Measurements from ENCODE around the gene CECR2.
"Not testable (repeated sequence)": the region's sequence is repeated elsewhere in the genome, so short reads cannot be mapped to it uniquely, and the experiment has no call there.

The CECR2 gene

DNA sequence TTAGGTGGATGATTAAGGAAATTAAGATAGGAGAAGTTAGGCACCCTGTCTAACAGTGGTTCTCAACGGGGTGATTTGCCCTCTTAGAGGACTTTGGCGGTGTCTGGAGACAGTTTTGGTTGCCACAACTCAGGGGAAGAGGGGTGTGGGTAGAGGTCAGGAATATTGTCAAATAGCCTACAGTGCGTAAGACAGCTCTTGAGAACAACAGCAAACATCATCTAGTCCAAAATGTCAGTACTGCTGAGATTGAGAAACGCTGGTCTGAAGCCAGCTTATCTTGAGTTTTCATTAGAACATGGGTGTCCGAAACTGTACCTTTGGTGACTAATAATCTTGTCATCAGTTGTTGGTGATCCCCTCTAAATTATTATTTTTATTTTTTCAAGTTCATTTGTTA is 38.4 kb downstream of the CECR2 start:
- no peak for DNase-seq

GRCh38 chr22:17410576-17410975 is 41.3 kb downstream of the CECR2 start:
- no peak for DNase-seq

- DNase-seq: no peak
Observed at GRCh38 chr22:17411213-17411612, 42.0 kb downstream of the CECR2 start.

- DNase-seq: no peak
Observed at GRCh38 chr22:17412232-17412631, 43.0 kb downstream of the CECR2 start.

GRCh38 chr22:17418890-17419324 is 49.6 kb downstream of the CECR2 start:
- no peak for DNase-seq

DNA sequence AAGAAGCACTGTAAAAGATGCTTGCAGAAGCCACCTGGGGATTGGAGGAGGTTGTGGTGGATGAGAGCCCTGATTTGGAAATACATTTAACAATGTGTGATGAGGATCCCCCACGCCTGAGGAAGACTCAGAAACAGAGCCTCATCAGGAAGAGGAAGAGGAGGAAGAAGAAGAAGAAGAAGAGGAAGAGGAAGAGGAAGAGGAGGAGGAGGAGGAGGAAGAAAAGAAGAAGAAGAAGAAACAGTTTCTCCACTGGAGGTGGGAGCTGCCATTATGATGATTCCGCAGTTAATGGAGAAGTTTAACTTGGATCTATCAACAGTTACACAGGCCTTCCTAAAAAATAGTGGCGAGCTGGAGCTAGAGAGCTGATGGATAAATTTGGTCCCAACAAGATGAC is 50.1 kb downstream of the CECR2 start:
- no peak for DNase-seq

- no peak for DNase-seq
Observed at GRCh38 chr22:17422736-17423343, 53.6 kb downstream of the CECR2 start.

GRCh38 chr22:17423616-17424015 is 54.4 kb downstream of the CECR2 start:
- DNase-seq: no peak

DNA sequence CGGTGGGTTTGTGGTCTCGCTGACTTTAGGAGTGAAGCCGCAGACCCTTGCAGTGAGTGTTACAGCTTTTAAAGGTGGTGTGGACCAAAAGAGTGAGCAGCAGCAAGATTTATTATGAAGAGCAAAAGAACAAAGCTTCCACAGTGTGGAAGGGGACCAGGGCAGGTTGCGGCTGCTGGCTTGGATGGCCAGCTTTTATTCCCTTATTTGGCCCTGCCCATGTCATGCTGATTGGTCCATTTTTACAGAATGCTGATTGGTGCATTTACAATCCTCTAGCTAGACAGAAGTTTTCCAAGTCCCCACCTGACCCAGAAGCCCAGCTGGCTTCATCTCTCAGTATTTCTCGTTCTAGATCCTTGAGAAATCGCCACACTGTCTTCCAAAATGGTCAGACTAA is 58.3 kb downstream of the CECR2 start:
- not testable (repeated sequence) for DNase-seq

DNA sequence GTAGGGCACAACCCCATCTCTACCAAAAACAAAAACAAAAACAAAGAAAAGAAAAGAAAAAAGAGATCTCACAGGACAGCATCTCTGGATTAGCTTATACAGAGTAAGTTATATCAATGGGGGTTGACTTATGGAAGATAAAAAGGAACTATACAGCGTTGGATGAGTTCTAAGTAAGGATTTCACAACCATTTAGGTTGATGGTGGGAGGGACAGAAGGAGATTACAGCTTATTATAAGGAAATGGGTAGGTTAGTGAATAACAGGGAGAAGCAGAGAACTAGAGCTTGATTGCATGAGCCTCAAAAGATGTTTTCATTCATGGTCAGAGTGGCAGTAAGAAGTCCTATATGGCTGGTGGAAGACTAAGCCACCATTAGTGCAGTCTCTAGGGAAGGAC is 60.3 kb downstream of the CECR2 start:
- DNase-seq: no peak

GRCh38 chr22:17430412-17430811 is 61.2 kb downstream of the CECR2 start:
- no peak for DNase-seq

DNA sequence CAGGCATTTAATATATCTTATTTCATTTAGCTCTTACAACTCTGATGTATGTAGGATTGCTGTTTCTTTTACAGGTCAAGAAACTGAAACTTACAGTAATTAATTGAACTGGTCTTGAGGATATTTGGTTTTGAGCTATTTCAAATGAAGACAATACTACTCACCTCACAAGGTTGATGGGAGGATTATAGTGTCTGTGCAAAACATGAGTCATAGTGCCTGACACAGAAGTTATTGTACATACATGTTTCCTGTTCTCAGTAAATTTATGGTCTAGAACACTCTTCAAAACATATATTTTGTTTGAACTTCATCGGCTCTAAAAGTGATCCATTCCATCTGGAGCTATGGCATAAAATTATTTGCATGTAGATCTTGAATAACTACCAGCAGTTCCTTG is 61.9 kb downstream of the CECR2 start:
- no peak for DNase-seq

DNA sequence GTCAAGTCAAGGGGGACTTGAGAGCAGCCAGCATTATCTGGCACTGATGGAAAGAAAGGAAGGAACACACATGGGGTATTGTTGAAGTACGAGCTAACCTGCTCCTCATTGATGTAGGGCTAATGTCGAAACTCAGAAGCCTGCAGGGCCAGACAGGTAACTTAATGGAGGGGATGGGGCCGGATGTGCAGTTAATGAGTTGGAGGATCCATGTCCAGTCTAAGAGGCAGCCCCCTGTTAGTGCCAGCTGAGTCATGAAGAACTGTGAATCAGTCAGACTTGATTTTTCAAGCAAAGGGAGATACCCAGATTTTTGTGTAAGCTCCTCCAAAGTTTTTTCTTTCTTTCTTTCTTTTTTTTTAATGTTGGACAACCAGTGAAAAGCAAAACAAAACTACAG is 65.6 kb downstream of the CECR2 start:
- no peak for DNase-seq

DNA sequence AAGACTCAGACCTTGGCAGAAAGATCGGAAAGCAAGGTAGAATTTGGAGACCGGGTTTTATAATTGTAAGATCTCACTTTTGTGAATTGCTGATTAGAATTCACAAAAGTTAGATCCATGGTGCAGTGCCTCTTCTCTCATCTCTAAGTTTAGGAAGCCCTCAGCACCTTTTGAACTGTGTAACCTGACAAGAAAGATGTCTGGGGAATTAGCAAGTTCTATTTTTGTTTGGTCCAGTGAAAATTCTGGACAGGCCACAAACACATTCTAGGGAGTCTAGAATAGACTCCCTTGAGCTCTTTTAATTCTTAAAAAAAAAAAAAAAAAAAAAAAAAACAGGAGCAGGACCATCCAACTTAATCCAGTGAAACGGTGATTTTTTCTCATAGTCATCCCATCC is 66.1 kb downstream of the CECR2 start:
- DNase-seq: no peak

GRCh38 chr22:17436382-17436980 is 67.2 kb downstream of the CECR2 start:
- no peak for DNase-seq

DNA sequence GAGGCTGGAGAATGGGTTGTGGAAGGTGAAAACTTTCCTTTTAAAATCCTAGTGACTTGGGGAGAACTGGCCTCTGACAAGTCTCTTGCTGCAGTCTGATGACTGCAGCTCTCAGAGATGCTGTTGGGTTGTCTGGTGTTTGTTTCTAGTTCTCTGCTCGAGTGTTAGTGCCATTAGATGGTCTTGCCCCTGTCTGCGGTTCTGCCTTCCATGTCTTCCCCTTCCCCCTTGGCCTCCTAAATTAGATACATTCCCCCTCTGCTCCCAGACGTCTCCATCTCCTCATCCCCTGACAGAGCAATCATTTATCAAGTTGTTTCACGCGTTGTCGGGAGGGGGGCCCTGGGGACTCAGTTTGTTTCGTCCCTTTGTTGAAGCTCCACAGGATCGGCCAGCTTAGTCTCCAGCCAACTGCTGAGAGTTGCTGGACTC is 67.7 kb downstream of the CECR2 start:
- no peak for DNase-seq

DNA sequence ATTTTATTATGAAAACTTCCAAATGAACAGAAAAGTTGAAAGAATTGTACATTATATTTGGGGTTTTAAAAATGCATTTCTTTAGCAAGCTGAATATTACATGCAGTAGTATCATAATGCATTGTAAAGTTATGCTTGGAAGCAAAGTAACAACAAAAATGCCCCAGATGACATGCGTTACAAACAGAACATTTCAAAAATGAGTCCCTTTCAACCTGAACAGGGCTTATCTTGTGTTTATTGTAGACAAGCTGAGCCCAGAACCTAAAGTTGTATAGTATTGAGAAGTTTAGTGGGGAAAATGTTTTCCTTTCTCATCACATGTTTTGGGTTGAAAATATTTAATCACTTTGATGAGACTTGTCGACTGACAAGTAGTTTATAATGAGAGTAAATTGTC is 68.8 kb downstream of the CECR2 start:
- DNase-seq: no peak

DNA sequence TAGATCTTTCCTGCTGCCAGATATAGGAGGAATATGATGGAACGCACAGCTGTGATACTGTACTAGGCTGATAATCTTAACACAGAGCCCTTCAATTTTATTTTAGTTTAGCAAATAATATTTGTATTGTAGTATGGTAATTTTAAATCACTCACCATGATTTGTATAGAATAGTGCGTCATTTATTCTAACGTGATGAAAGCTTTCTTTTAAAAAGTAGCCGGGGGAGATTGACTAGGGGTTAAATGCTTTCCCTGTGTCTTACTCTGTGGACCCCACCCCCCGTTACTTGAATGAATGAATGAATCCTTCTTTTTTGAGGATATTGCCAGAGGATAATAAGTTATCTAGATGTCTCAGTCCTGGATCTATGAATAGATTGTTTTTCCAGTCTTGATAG is 72.1 kb downstream of the CECR2 start:
- no peak for DNase-seq

GRCh38 chr22:17443405-17444203 is 74.3 kb downstream of the CECR2 start:
- no peak for DNase-seq

DNA sequence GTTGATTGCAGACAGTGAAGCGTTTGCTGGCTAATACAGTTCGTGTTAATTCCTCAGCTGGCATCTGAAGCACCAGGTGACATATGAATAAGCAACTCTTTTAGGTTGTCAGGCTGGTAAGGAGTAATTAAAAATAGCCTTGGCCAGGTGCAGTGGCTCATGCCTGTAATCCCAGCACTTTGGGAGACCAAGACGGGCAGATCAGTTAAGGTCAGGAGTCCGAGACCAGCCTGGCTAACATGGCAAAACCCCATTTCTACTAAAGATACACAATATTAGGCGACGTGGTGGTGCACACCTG is 74.9 kb downstream of the CECR2 start:
- no peak for DNase-seq

- DNase-seq: no peak
Observed at GRCh38 chr22:17446698-17447097, 77.4 kb downstream of the CECR2 start.

DNA sequence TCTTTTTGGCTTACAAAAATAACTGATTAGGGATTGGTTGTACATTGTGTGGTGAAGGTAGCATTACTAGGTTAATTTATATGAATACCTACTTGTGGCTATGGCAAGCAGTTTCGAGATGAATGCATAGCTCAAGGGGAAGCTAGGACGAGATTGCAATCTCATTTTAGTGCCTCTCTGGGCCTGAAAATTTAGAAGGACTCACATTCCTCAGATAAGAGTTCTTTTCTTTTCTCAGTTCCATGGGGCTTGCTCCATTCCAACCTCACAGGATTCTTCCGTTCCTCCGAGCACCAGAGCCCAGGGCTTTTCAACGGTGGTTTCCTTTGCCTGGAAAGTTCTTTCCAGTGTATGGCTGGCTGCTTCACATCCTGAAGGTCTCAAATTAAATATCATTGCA is 82.1 kb downstream of the CECR2 start:
- no peak for DNase-seq

- no peak for DNase-seq
Observed at GRCh38 chr22:17460895-17461294, 91.6 kb downstream of the CECR2 start.

GRCh38 chr22:17470880-17471500 is 101.7 kb downstream of the CECR2 start:
- no peak for DNase-seq

Data from CD4-positive, alpha-beta T cell treated with Interleukin-15 for 1 hour (primary cell).